ENCODE measurements around the gene SLC16A13. TPM values are rescaled to one million over a fixed set of nuclear protein-coding genes. Genes with fewer than 3 reads are reported as not detected.
A peak's percentile ranks its signal among the peaks of the same experiment; 100 is the strongest.

The SLC16A13 gene
- total RNA-seq, 1 donor from 2014 or later, result 10.1 TPM

GRCh38 chr17:7023576-7024401 is 12.0 kb upstream of the SLC16A13 start:
- no peak for TF ChIP-seq CTCF (IDR thresholded peaks at IDR 0.05)
- Histone ChIP-seq H3K9me3 (no peaks in the 10 kb centered on the region), H3K4me3 (peak overlapping the region; percentile 49), H3K27me3 (no peaks in the 10 kb centered on the region), H3K4me1 (peaks cover 32% of the 10 kb centered on the region), H3K27ac (peak overlapping the region; percentile 85), H3K36me3 (no peaks in the 10 kb centered on the region)
- ATAC-seq, result peak; percentile 83
- DNase-seq, result peak; percentile 97
- intact Hi-C loops (cut with DNase I), result no loop called here

GRCh38 chr17:7024402-7024785 is 11.4 kb upstream of the SLC16A13 start:
- ATAC-seq (no peak), DNase-seq (peak; percentile 62)
- H3K27me3 ChIP-seq, result no peaks in the 10 kb centered on the region
- H3K36me3 ChIP-seq, result no peaks in the 10 kb centered on the region
- intact Hi-C loops (cut with DNase I), result no loop called here
- peak overlapping the region; percentile 49 for H3K4me3 ChIP-seq
- TF ChIP-seq CTCF (IDR thresholded peaks at IDR 0.05), result no peak
- H3K4me1 ChIP-seq, result peaks cover 32% of the 10 kb centered on the region
- no peaks in the 10 kb centered on the region for H3K9me3 ChIP-seq
- no peak overlapping the region for H3K27ac ChIP-seq

GRCh38 chr17:7025245-7025644 is 10.6 kb upstream of the SLC16A13 start:
- Histone ChIP-seq H3K27me3 (no peaks in the 10 kb centered on the region), H3K4me1 (peaks cover 37% of the 10 kb centered on the region), H3K4me3 (peak overlapping the region; percentile 49), H3K36me3 (no peaks in the 10 kb centered on the region), H3K27ac (no peak overlapping the region), H3K9me3 (no peaks in the 10 kb centered on the region)
- intact Hi-C loops (cut with DNase I), result no loop called here
- ATAC-seq, result no peak
- no peak for DNase-seq
- no peak for TF ChIP-seq CTCF (IDR thresholded peaks at IDR 0.05)

GRCh38 chr17:7026471-7027115 is 9.2 kb upstream of the SLC16A13 start:
- no peak for TF ChIP-seq CTCF (IDR thresholded peaks at IDR 0.05)
- peaks cover 28% of the 10 kb centered on the region for H3K4me1 ChIP-seq
- no peak for ATAC-seq

GRCh38 chr17:7027335-7027734 is 8.5 kb upstream of the SLC16A13 start:
- H3K27ac ChIP-seq, result peak overlapping the region; percentile 42
- ATAC-seq, result no peak
- peaks cover 22% of the 10 kb centered on the region for H3K4me1 ChIP-seq
- H3K36me3 ChIP-seq, result no peaks in the 10 kb centered on the region
- intact Hi-C loops (cut with DNase I), result no loop called here
- H3K4me3 ChIP-seq, result peak overlapping the region; percentile 16
- no peak for DNase-seq
- H3K27me3 ChIP-seq, result no peaks in the 10 kb centered on the region
- TF ChIP-seq CTCF (IDR thresholded peaks at IDR 0.05), result no peak
- no peaks in the 10 kb centered on the region for H3K9me3 ChIP-seq

More at GRCh38 chr17:7026471-7027115, 9.2 kb upstream of the SLC16A13 start:
- DNase-seq, result no peak
- peak overlapping the region; percentile 16 for H3K4me3 ChIP-seq
- no peaks in the 10 kb centered on the region for H3K27me3 ChIP-seq
- H3K27ac ChIP-seq, result peak overlapping the region; percentile 42
- no peaks in the 10 kb centered on the region for H3K9me3 ChIP-seq
- H3K36me3 ChIP-seq, result no peaks in the 10 kb centered on the region
- intact Hi-C loops (cut with DNase I), result no loop called here

All from upper lobe of right lung (tissue), 1 donor.